ENCODE measurements around the gene SRP54. TPM values are rescaled to one million over a fixed set of nuclear protein-coding genes. Genes with fewer than 3 reads are reported as not detected.

SRP54 gene
- total RNA-seq, 2 donors from 2014 or later = 29.8 to 33.3 TPM

DNA sequence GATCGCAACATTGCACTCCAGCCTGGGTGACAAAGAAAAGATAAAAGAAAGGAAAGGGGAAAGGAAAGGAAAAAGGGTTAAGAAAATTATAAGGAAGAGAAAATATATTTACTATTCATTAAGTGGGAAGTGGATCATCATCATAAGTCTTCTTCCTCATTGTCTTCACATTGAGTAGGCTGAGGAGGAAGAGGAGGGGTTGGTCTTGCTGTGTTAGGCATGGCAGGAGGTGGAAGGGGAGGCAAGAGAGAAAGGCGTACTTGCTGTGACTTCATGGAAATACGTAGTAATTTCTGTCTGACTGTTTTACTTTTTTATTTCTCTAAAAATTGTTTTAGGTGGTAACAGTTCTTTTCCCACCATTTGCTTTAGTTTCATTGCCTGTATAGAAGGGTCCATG lies 89.4 kb downstream of the SRP54 start:
- TF ChIP-seq, protein P1, sequence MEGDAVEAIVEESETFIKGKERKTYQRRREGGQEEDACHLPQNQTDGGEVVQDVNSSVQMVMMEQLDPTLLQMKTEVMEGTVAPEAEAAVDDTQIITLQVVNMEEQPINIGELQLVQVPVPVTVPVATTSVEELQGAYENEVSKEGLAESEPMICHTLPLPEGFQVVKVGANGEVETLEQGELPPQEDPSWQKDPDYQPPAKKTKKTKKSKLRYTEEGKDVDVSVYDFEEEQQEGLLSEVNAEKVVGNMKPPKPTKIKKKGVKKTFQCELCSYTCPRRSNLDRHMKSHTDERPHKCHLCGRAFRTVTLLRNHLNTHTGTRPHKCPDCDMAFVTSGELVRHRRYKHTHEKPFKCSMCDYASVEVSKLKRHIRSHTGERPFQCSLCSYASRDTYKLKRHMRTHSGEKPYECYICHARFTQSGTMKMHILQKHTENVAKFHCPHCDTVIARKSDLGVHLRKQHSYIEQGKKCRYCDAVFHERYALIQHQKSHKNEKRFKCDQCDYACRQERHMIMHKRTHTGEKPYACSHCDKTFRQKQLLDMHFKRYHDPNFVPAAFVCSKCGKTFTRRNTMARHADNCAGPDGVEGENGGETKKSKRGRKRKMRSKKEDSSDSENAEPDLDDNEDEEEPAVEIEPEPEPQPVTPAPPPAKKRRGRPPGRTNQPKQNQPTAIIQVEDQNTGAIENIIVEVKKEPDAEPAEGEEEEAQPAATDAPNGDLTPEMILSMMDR (IDR thresholded peaks at IDR 0.05) = no peak
- H3K36me3 ChIP-seq = peaks cover 29% of the 10 kb centered on the region

GRCh38 chr14:35073486-35073885 lies 90.7 kb downstream of the SRP54 start:
- Histone ChIP-seq H3K27me3 (no peaks in the 10 kb centered on the region), H3K4me1 (no peaks in the 10 kb centered on the region), H3K4me3 (no peak overlapping the region), H3K27ac (no peak overlapping the region), H3K9me3 (no peaks in the 10 kb centered on the region), H3K36me3 (peaks cover 37% of the 10 kb centered on the region)
- TF ChIP-seq, protein P1 (IDR thresholded peaks at IDR 0.05) = no peak
- no peak for DNase-seq (ENCODE audit: low spot score)

More for the DNA sequence above, 89.4 kb downstream of the SRP54 start:
- Histone ChIP-seq H3K27ac (no peak overlapping the region), H3K9me3 (no peaks in the 10 kb centered on the region), H3K27me3 (no peaks in the 10 kb centered on the region), H3K4me1 (no peaks in the 10 kb centered on the region), H3K4me3 (no peak overlapping the region)
- DNase-seq (ENCODE audit: low spot score) = no peak

DNA sequence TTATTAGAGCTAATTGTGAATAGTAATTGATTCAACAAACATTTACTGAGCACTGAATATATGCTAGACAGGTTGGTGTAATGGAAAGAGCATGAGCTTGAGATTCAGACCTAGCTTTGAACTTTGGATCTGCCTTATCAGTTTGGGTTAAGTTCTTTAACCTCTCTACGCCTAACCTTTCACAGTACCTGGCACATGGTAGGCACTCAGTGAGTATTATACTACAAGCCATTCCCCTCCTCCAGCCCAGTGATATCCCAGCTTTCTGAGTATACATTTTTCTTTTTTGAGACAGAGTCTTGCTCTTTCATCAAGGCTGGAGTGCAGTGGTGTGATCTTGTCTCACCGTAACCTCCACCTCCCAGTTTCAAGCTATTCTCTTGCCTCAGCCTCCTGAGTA lies 95.3 kb downstream of the SRP54 start:
- no peaks in the 10 kb centered on the region for H3K27me3 ChIP-seq
- TF ChIP-seq, protein P1 (IDR thresholded peaks at IDR 0.05) = no peak

More for the DNA sequence above, 95.3 kb downstream of the SRP54 start:
- Histone ChIP-seq H3K36me3 (peaks cover 58% of the 10 kb centered on the region), H3K27ac (no peak overlapping the region), H3K4me3 (no peak overlapping the region), H3K4me1 (no peaks in the 10 kb centered on the region), H3K9me3 (no peaks in the 10 kb centered on the region)
- DNase-seq (ENCODE audit: low spot score) = no peak

Other genes with a start within 250 kb of the SRP54 start
- gene BAZ1A, start 107.6 kb upstream of the SRP54 start, total RNA-seq = 10 to 100 TPM in 1 of 2 donors, 1 to 10 TPM in 1; 3.4 to 11.8 TPM
- gene FAM177A1, start 63.3 kb downstream of the SRP54 start, total RNA-seq = 10 to 100 TPM; 58.1 to 61.8 TPM
- 10 to 100 TPM; 14.7 to 27.8 TPM for gene PPP2R3C, start 139.0 kb downstream of the SRP54 start, total RNA-seq
- gene PRORP, start 139.6 kb downstream of the SRP54 start, total RNA-seq = 10 to 100 TPM; 12.6 to 21.5 TPM